CD8-positive, alpha-beta memory T cell (primary cell): ENCODE results near the gene RSL1D1. TPM values are rescaled to one million over a fixed set of nuclear protein-coding genes. Genes with fewer than 3 reads are reported as not detected.

Experiments used
- CTCF ChIA-PET: fragments of 350-600 bp; sonication (Branson Sonifier 250); formaldehyde crosslinking; loops from one replicate; lab custom pipeline; 2021; ENCODE audit warnings: antibody characterized with exemption; lab: Charles Lee
- POLR2A ChIA-PET: fragments of 350-600 bp; sonication (Branson Sonifier 250); formaldehyde crosslinking; loops from one replicate; lab custom pipeline; 2021; ENCODE audit warnings: antibody characterized with exemption; lab: Charles Lee
- DNase-seq, 5 donors: peaks; one replicate each; pipeline versions ENCODE4 v3.0.0 to v3.0.0-alpha.2; 2020 to 2022; ENCODE audit warnings: mixed read lengths in 1 of 5
- H3K27ac ChIP-seq: one replicate; pipeline ENCODE4 v1.7.0; 2013; ENCODE audit warnings: low read depth, mild to moderate bottlenecking, low read length, moderate library complexity
- H3K27me3 ChIP-seq: 2 replicates; pipeline ENCODE4 v1.7.0; 2013; ENCODE audit warnings: low read length, mild to moderate bottlenecking; ENCODE audit not compliant: insufficient read depth, poor library complexity, severe bottlenecking
- H3K36me3 ChIP-seq: 2 replicates; pipeline ENCODE4 v1.7.0; 2013; ENCODE audit warnings: mild to moderate bottlenecking, low read length, moderate library complexity; ENCODE audit not compliant: insufficient read depth
- H3K4me1 ChIP-seq: 2 replicates; pipeline ENCODE4 v1.7.0; 2013; ENCODE audit warnings: mild to moderate bottlenecking, low read length, moderate library complexity; ENCODE audit not compliant: insufficient read depth
- H3K4me3 ChIP-seq: 2 replicates; pipeline ENCODE4 v1.7.0; 2013; ENCODE audit warnings: mild to moderate bottlenecking, low read length
- H3K9me3 ChIP-seq: 2 replicates; pipeline ENCODE4 v1.7.0; 2013; ENCODE audit warnings: mild to moderate bottlenecking, low read length
- H3K27ac Mint-ChIP-seq, 8 donors: one replicate each; pipeline ENCODE4 v1.8.0; 2020 to 2021; ENCODE audit warnings: mixed read lengths in 8 of 8, mild to moderate bottlenecking in 6 of 8, inconsistent platforms in 3 of 8, moderate library complexity in 3 of 8
- H3K27me3 Mint-ChIP-seq, 2 donors: one replicate each; pipeline ENCODE4 v1.8.0; 2020 to 2021; ENCODE audit warnings: mixed read lengths in 2 of 2, mild to moderate bottlenecking in 1 of 2, moderate library complexity in 1 of 2
- H3K36me3 Mint-ChIP-seq, 3 donors: one replicate each; pipeline ENCODE4 v1.8.0; 2020 to 2021; ENCODE audit warnings: mixed read lengths in 3 of 3, inconsistent platforms in 1 of 3, mild to moderate bottlenecking in 1 of 3
- H3K4me1 Mint-ChIP-seq, 3 donors: one replicate each; pipeline ENCODE4 v1.8.0; 2020 to 2021; ENCODE audit warnings: mixed read lengths in 3 of 3, inconsistent platforms in 1 of 3, mild to moderate bottlenecking in 1 of 3
- H3K4me3 Mint-ChIP-seq, 7 donors: one replicate each; pipeline ENCODE4 v1.8.0; 2020 to 2021; ENCODE audit warnings: mixed read lengths in 7 of 7, mild to moderate bottlenecking in 6 of 7, moderate library complexity in 4 of 7, inconsistent platforms in 2 of 7
- H3K9me3 Mint-ChIP-seq, 5 donors: one replicate each; pipeline ENCODE4 v1.8.0; 2020 to 2022; ENCODE audit warnings: mixed read lengths in 5 of 5, mild to moderate bottlenecking in 3 of 5, moderate library complexity in 2 of 5, inconsistent platforms in 1 of 5
- polyA plus RNA-seq: library from polyadenylated mRNA; unstranded; fragments of 300-500 nt; fragmentation: Illumina TruSeq; gene quantifications from one replicate; pipeline ENCODE4 v1.2.3, GENCODE V29; 2021
- total RNA-seq, 2 experiments: library from RNA; stranded (reverse); gene quantifications; one replicate each; pipeline ENCODE4 v1.2.3, GENCODE V29; 2021

Gene RSL1D1
- total and polyA plus RNA-seq, 3 experiments from 2014 or later = 265 to 362 (median 355) TPM

DNA sequence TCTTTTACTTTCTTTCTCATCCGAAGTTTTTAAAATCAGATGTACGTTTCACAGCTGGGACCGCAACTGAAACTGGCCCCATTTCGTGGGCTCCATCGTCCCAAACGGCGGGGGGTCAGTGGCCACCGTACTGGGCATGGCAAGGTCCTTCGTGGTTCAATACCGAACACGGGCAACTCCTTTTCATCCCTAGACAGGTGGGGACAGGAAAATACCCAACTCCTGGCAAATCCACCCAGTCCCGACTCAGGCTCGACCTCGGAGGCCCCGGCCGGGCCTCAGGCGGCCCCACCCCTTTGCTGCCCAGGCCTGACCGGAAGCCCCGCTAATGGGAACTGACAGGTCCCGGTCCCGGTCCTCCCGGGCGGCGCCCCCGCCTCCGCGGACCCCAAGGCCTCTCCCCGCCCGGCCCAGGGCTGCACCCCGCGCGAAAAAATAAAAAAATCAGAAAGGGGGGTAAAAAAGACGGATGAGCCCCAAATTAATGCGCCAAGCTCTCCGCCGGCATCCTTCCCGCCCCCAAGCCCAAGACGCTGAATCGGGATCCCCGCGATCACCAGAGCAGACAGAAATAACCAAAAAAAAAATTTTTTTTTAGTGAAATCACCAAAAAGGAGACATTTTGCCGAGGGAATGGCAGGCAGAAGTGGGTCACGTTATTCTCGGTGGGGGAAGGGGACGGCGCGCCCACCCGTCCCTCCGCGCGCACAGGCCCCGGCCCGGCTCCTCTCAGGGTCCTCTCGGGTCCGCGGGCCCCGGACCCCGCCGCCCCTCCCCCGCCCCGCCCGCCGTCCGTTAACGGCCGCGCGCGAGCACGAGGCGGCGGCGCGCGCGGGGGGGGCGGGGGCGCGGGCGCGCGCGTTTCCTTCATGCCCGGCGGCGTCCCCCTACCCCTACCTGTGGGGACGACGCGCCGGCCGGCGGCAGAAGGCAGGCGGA lies 54.8 kb downstream of the RSL1D1 start:
- Mint-ChIP-seq H3K27ac (peak overlapping the region; percentile 92 to 100 (median 97)), H3K36me3 (peaks cover 0 to 28% (median 2%) of the 10 kb centered on the region in 3 donors), H3K9me3 (no peaks in the 10 kb centered on the region), H3K4me1 (peaks cover 62 to 79% (median 77%) of the 10 kb centered on the region in 3 donors), H3K27me3 (peaks cover 0 to 7% of the 10 kb centered on the region in 2 donors), H3K4me3 (peak overlapping the region; percentile 80 to 97 (median 95))
- peaks cover 71% of the 10 kb centered on the region for H3K4me1 ChIP-seq
- no peaks in the 10 kb centered on the region for H3K9me3 ChIP-seq
- peak overlapping the region; percentile 92 for H3K27ac ChIP-seq
- CTCF ChIA-PET = interaction anchor here (0.7 to 5.2 kb wide), 18 partner anchors 13 to 400 kb away, joined by 3 to 92 read pairs (median 5); partner anchors contain the start of genes RSL1D1 and TXNDC11
- no peaks in the 10 kb centered on the region for H3K27me3 ChIP-seq
- no peaks in the 10 kb centered on the region for H3K36me3 ChIP-seq
- POLR2A ChIA-PET = interaction anchor here (0.7 to 4.2 kb wide), 8 partner anchors 9 to 131 kb away, joined by 3 to 60 read pairs (median 7); partner anchors contain the start of genes GSPT1 and TXNDC11
- H3K4me3 ChIP-seq = peak overlapping the region; percentile 68
- peak; percentile 13 to 61 (median 34) for DNase-seq

DNA sequence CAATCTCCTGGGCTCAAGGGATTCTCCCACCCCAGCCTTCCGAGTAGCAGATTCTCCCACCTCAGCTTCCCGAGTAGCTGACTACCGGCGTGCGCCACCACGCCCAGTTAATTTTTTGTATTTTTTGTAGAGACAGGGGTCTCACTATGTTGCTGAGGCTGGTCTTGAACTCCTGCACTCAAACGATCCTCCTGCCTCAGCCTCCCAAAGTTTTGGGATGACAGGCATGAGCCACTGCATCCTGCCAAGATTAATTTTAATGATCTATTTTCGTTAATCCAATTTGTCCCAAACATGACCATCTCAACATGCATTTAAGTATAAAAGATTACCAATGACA lies 55.5 kb downstream of the RSL1D1 start:
- peak overlapping the region; percentile 68 for H3K4me3 ChIP-seq
- H3K36me3 ChIP-seq = no peaks in the 10 kb centered on the region
- CTCF ChIA-PET = interaction anchor here (1.1 to 5.2 kb wide), 6 partner anchors 12 to 264 kb away, joined by 4 to 92 read pairs (median 8); partner anchors contain the start of gene TXNDC11
- H3K9me3 ChIP-seq = no peaks in the 10 kb centered on the region
- no peaks in the 10 kb centered on the region for H3K27me3 ChIP-seq
- peak overlapping the region; percentile 80 to 97 (median 95) for H3K4me3 Mint-ChIP-seq
- peaks cover 0 to 33% (median 2%) of the 10 kb centered on the region in 3 donors for H3K36me3 Mint-ChIP-seq
- peak overlapping the region; percentile 92 for H3K27ac ChIP-seq
- H3K9me3 Mint-ChIP-seq = no peaks in the 10 kb centered on the region
- H3K4me1 Mint-ChIP-seq = peaks cover 67 to 83% (median 81%) of the 10 kb centered on the region in 3 donors
- DNase-seq = no peak
- H3K27ac Mint-ChIP-seq = peak overlapping the region; percentile 87 to 100 (median 94)
- peaks cover 0 to 7% of the 10 kb centered on the region in 2 donors for H3K27me3 Mint-ChIP-seq
- POLR2A ChIA-PET = interaction anchor here (0.7 to 4.2 kb wide), 5 partner anchors 9 to 130 kb away, joined by 3 to 60 read pairs (median 8); partner anchors contain the start of gene TXNDC11
- peaks cover 76% of the 10 kb centered on the region for H3K4me1 ChIP-seq

DNA sequence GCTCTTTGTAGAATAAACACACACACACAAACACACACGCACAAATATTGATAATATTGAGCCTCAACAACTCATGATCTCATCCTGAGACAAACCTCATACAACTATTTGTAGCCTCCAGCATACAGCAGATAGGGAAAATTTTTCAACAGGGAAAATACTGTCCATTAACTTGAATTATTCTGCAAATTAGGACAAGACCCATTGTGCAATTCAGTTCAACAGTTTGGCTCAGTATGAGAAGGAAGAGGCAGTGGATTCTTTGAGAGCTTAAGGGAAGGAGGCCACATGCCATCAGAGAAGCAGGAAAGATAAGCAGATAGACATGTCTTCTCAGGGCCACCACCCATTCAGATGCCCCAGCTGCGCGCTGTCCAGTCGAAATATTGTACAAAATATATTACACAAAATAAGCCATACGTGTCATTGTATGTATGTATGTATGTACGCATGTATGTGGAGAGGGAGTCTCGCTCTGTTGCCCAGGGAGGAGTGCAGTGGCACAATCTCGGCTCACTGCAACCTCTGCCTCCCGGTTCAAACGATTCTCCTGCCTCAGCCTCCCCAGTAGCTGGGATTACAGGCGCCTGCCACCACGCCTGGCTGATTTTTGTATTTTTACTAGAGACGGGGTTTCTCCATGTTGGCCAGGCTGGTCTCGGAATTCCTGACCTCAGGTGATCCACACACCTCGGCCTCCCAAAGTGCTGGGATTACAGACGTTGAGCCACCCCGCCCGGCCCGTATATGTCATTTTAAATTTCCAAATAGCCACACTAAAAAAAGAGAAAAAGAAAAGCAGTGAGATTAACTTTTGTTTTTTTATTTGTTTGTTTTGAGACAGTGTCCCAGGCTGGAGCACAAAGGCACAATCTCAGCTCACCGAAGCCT lies 56.1 kb downstream of the RSL1D1 start:
- H3K27me3 Mint-ChIP-seq = peaks cover 0 to 7% of the 10 kb centered on the region in 2 donors
- POLR2A ChIA-PET = interaction anchor here (0.7 to 4.2 kb wide), 4 partner anchors 11 to 52 kb away, joined by 3 to 60 read pairs (median 24); partner anchors contain the start of gene TXNDC11
- CTCF ChIA-PET = interaction anchor here (2.4 to 5.2 kb wide), 2 partner anchors 11 to 26 kb away, joined by 8 to 92 read pairs; no protein-coding TSS in a partner anchor
- DNase-seq = no peak
- Histone ChIP-seq H3K4me3 (peak overlapping the region; percentile 68), H3K9me3 (no peaks in the 10 kb centered on the region), H3K36me3 (no peaks in the 10 kb centered on the region), H3K27me3 (no peaks in the 10 kb centered on the region), H3K27ac (peak overlapping the region; percentile 5), H3K4me1 (peaks cover 74% of the 10 kb centered on the region)
- H3K4me1 Mint-ChIP-seq = peaks cover 66 to 83% (median 81%) of the 10 kb centered on the region in 3 donors
- H3K4me3 Mint-ChIP-seq = peak overlapping the region; percentile 80 to 97 (median 95)
- peaks cover 0 to 35% (median 4%) of the 10 kb centered on the region in 3 donors for H3K36me3 Mint-ChIP-seq
- H3K9me3 Mint-ChIP-seq = no peaks in the 10 kb centered on the region
- H3K27ac Mint-ChIP-seq = peak overlapping the region; percentile 87 to 100 (median 94)

DNA sequence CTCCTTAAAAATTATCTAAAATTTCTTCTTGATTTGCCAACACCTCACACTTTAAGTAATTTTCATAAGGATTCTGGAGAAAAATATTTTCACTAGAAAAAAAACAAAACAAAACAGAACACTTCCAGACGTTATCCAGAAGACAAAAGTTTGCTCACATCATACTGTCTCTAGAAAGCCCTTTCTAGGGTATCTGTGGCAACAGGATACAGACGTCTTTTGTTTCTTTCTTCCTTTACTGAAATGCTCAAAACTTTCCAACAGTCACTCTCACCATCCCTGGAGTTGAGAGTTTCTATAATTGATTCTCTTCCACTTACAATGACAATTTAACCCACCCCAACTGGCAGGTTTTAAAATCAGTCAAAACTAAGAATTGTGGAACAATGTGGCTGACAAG lies 56.9 kb downstream of the RSL1D1 start:
- Histone ChIP-seq H3K4me3 (no peak overlapping the region), H3K36me3 (no peaks in the 10 kb centered on the region), H3K27me3 (no peaks in the 10 kb centered on the region), H3K4me1 (peaks cover 68% of the 10 kb centered on the region), H3K9me3 (no peaks in the 10 kb centered on the region), H3K27ac (no peak overlapping the region)
- Mint-ChIP-seq H3K9me3 (no peaks in the 10 kb centered on the region), H3K27ac (peak overlapping the region; percentile 87 to 100 (median 94)), H3K4me3 (peak overlapping the region; percentile 45 to 97 (median 94)), H3K4me1 (peaks cover 65 to 81% (median 78%) of the 10 kb centered on the region in 3 donors), H3K36me3 (peaks cover 0 to 38% (median 6%) of the 10 kb centered on the region in 3 donors), H3K27me3 (peaks cover 0 to 7% of the 10 kb centered on the region in 2 donors)
- ChIA-PET CTCF (interaction anchor here (1.1 to 5.2 kb wide), 2 partner anchors 10 to 11 kb away, joined by 3 to 92 read pairs; no protein-coding TSS in a partner anchor), POLR2A (interaction anchor here (0.7 kb wide), 1 partner anchor 44 kb away, joined by 3 read pairs; no protein-coding TSS in a partner anchor)
- DNase-seq = no peak

DNA sequence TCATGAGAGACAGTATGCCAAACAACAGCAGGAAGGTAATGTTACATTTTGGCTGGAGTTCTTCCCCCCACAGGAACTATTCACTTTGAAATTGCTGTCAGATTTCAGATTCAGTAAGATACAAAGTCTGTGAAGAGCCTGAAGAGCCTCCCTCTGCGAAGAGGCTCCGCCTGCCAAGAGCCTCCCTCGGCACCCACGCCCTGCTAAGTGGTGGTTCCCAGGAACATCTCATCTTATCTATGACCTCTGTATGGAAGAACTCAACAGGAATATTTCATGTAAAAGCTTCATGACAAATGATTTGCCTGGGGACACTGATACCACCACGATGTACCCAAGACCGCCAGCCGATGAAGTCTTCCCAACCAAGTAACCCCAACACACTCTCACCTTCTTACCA lies 57.5 kb downstream of the RSL1D1 start:
- DNase-seq = no peak
- Mint-ChIP-seq H3K4me1 (peaks cover 63 to 81% (median 77%) of the 10 kb centered on the region in 3 donors), H3K27ac (peak overlapping the region; percentile 87 to 100 (median 94)), H3K27me3 (peaks cover 0 to 7% of the 10 kb centered on the region in 2 donors), H3K9me3 (no peaks in the 10 kb centered on the region), H3K36me3 (peaks cover 0 to 38% (median 6%) of the 10 kb centered on the region in 3 donors), H3K4me3 (peak overlapping the region; percentile 40 to 95 (median 56))
- H3K4me1 ChIP-seq = peaks cover 71% of the 10 kb centered on the region
- no peaks in the 10 kb centered on the region for H3K9me3 ChIP-seq
- H3K27ac ChIP-seq = no peak overlapping the region
- ChIA-PET CTCF (interaction anchor here (1.1 kb wide), 1 partner anchor 9 kb away, joined by 3 read pairs; no protein-coding TSS in a partner anchor), POLR2A (no interaction called here)
- no peaks in the 10 kb centered on the region for H3K27me3 ChIP-seq
- peak overlapping the region; percentile 14 for H3K4me3 ChIP-seq
- H3K36me3 ChIP-seq = no peaks in the 10 kb centered on the region

DNA sequence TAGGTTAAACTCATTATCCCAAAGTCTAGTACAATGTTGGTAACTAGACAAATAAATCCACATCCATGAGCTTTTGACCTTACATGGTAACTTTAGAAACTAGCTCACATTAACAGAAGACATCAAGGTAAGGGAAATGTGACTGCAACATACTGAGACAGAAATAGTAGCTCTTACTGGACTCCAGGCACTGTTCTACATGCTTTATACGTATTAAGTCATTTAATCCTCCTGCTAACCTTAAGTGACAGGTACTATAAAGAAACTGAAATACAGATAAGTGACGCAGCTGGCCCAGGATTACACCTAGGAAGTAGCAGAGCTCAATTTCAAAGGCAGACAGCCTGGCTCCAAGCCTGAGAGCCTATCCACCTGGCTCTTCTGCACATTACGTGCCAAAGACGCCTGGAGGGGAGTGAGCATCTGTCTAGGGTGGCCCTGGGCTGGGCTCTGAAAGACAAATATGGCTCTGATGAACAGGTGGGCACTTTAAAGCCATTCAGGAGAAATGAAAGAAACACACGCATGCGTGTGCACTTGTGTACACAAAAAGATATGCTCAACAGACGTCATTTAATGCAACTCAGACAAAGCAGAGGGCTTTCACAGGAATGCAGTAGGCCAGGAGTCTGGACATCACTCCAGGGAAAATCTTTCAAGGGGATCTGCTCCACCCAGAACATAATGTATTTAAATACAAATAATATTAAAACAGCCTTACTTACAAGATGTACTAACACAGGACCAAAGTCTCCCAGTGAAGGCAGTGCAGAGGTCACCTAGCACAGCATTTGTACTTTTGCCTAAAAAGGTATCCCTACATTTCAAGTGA lies 58.7 kb downstream of the RSL1D1 start:
- H3K27ac ChIP-seq = no peak overlapping the region
- peak overlapping the region; percentile 61 to 98 (median 74) for H3K27ac Mint-ChIP-seq
- no peak for DNase-seq
- peaks cover 0 to 39% (median 6%) of the 10 kb centered on the region in 3 donors for H3K36me3 Mint-ChIP-seq
- H3K27me3 Mint-ChIP-seq = peaks cover 0 to 6% of the 10 kb centered on the region in 2 donors
- ChIA-PET POLR2A (interaction anchor here (0.5 to 1.0 kb wide), 2 partner anchors 16 to 35 kb away, joined by 3 read pairs; no protein-coding TSS in a partner anchor), CTCF (interaction anchor here (0.7 to 2.8 kb wide), 2 partner anchors 12 to 50 kb away, joined by 3 to 9 read pairs; partner anchors contain the start of gene TXNDC11)
- peaks cover 60% of the 10 kb centered on the region for H3K4me1 ChIP-seq
- peak overlapping the region in 2 of 7 donors; percentile 25 to 54 for H3K4me3 Mint-ChIP-seq
- H3K4me1 Mint-ChIP-seq = peaks cover 58 to 80% (median 77%) of the 10 kb centered on the region in 3 donors
- H3K9me3 Mint-ChIP-seq = no peaks in the 10 kb centered on the region
- no peaks in the 10 kb centered on the region for H3K9me3 ChIP-seq
- no peak overlapping the region for H3K4me3 ChIP-seq
- no peaks in the 10 kb centered on the region for H3K36me3 ChIP-seq
- H3K27me3 ChIP-seq = no peaks in the 10 kb centered on the region
